Globus pallidus (tissue), 1 donor: Measurements from ENCODE around the gene PTGR1.

Source experiments
- DNase-seq: peaks from one replicate; pipeline ENCODE4 v3.0.0-alpha.2; 2015; ENCODE audit warnings: low spot score

Gene PTGR1

GRCh38 chr9:111542497-111543254 is 56.8 kb downstream of the PTGR1 start:
- no peak for DNase-seq

DNA sequence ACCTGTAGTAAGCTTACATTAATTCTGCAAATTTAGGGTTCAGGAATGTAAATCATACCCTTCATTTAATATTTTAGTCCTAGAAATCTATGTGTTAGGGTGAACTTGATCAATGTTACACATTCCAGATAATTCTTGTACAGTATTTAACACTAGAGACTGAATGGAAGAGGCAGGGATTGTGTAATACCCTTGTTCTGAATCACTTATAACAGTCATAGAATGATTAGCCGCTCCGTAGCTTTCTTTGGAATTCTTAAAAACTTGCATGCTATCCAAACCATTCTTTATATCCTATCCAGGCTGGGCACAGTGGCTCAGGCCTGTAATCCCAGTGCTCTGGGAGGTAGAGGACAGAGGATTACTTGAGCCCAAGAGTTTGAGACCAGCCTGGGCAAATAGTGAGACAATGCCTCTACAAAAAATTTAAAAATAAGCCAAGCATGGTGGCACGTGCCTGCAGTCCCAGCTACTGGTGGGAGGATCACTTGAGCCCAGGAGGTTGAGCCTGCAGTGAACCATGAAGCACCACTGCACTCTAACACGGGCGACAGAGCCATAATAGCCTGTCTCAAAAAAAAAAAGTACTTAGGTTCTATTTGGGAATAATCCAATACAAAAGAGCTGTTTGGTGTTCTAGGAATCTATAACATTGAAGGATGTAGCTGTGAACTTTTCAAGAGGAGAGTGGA is 66.2 kb downstream of the PTGR1 start:
- DNase-seq: no peak

DNA sequence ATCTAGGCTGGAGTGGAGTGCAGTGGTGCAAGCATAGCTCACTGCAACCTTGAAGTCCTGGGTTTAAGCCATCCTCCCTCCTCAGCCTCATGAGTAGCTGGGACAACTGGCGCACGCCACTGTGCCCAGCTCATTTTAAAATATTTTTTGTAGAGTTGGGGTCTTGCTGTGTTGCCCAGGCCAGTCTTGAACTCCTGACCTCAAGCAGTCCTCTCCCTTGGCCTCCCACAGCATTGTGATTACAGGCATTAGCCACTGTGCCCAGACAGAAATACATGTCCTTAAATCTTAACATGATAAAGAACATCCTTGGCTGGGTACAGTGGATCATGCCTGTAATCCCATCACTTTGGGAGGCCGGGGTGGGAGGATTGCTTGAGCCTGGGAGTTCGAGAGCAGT is 67.7 kb downstream of the PTGR1 start:
- no peak for DNase-seq

GRCh38 chr9:111529787-111530186 is 69.7 kb downstream of the PTGR1 start:
- DNase-seq: no peak

DNA sequence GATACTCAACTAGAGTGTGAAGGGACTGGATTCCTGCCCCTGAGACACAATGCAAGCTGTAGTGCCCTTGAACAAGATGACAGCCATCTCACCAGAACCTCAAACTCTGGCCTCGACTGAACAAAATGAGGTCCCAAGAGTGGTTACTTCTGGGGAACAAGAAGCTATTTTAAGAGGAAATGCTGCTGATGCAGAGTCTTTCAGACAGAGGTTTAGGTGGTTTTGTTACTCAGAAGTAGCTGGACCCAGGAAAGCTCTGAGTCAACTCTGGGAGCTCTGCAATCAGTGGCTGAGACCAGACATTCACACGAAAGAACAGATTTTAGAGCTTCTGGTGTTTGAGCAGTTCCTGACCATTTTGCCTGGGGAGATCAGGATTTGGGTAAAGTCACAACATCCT is 72.1 kb downstream of the PTGR1 start:
- DNase-seq: no peak

- peak; percentile 83 for DNase-seq
These were observed 74.1 kb downstream of the PTGR1 start, which contains the start of gene ZNF483 for GRCh38 chr9:111525056-111525977. TSS of gene ZNF483 (plus strand) at chr9:111525179. CDS start at chr9:111527396, 2,217 bp downstream.

DNA sequence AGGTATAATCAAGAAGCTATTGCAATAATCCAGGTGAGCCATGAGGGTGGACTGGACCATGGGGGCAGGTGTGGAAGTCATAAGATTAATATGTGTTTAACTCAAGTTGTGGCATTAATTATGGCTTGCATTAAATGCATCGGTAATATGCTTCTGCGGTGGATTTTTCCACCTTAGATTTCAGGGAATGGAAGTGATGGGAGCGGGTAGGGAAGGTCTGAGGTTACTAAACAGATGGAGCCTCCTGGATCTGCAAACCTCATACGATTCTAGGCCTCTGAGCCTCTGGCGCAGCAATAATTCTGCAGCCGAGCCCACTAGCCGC is 74.8 kb downstream of the PTGR1 start:
- DNase-seq: no peak

DNA sequence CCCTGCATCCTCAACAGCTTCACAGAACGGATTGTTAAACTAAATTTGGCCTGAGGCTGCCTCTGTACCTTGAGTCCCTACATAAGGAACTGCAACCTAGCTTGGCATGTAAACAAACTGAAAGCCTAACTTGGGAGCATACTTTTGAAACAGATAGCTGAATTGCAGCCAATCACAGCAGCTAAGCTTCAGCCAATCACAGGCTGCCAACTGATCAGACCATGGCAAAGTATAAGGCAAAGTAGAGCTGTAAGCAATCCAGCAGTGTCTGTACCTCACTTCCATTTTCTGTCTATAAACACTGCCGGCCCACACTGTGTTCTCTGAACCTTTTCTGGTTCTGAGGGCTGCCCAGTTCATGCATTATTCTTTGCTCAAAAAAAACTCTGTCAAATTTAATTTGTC is 83.4 kb downstream of the PTGR1 start:
- no peak for DNase-seq

DNA sequence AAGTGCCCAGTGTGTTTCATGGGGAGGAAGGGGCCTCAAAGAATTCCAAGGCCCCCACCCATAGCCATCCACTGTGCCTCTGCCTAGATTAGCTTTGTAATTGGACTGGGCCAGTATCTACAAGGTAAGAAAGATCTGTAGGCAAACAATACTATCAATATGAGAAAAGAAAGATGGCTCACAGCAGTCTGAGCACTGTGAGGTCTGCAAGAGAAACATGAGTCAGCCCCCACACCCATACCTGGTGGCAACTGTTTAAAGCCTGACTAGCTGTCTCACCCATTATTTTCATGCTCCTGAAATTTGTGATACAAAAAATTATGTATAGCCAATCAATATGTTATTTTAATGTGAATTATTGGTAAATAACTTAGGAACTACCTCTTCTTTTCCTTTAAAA is 84.5 kb downstream of the PTGR1 start:
- no peak for DNase-seq
